PFSK-1 (cell line): ENCODE measurements around the gene KCNIP4.

Experiments used
- POLR2AphosphoS5 ChIP-seq: IDR thresholded peaks from 2 replicates; pipeline ENCODE4 v1.6.1; 2012; ENCODE audit warnings: low read depth, mild to moderate bottlenecking, control low read depth, low read length, moderate library complexity
- SIN3A ChIP-seq: IDR thresholded peaks from 2 replicates; pipeline ENCODE4 v1.6.1; 2012; ENCODE audit warnings: mild to moderate bottlenecking, low read length, moderate library complexity, borderline replicate concordance; ENCODE audit not compliant: insufficient read depth

- TF ChIP-seq SIN3A (no peak), POLR2AphosphoS5 (no peak)
Measured at GRCh38 chr4:21652508-21653231, 295.9 kb downstream of the KCNIP4 start.
